Osteocyte (in vitro differentiated cells): ENCODE results near the gene LGR6. TPM values are rescaled to one million over a fixed set of nuclear protein-coding genes. Genes with fewer than 3 reads are reported as not detected.

Experiments
- DNase-seq: peaks from one replicate; pipeline ENCODE4 v3.0.0; 2021; ENCODE audit warnings: mixed read lengths; ENCODE audit not compliant: unreplicated experiment; ENCODE audit errors: extremely low spot score
- H3K27ac Mint-ChIP-seq: one replicate; pipeline ENCODE4 v1.8.0; 2021; ENCODE audit warnings: mild to moderate bottlenecking, mixed read lengths; ENCODE audit not compliant: unreplicated experiment
- H3K27me3 Mint-ChIP-seq: one replicate; pipeline ENCODE4 v1.8.0; 2021; ENCODE audit warnings: mixed read lengths; ENCODE audit not compliant: unreplicated experiment
- H3K36me3 Mint-ChIP-seq: one replicate; pipeline ENCODE4 v1.8.0; 2021; ENCODE audit warnings: mixed read lengths; ENCODE audit not compliant: unreplicated experiment
- H3K4me1 Mint-ChIP-seq: one replicate; pipeline ENCODE4 v1.8.0; 2021; ENCODE audit warnings: mixed read lengths; ENCODE audit not compliant: unreplicated experiment
- H3K4me3 Mint-ChIP-seq: one replicate; pipeline ENCODE4 v1.8.0; 2021; ENCODE audit warnings: mild to moderate bottlenecking, moderate library complexity, mixed read lengths; ENCODE audit not compliant: unreplicated experiment
- H3K9me3 Mint-ChIP-seq: one replicate; pipeline ENCODE4 v1.8.0; 2021; ENCODE audit warnings: mixed read lengths; ENCODE audit not compliant: unreplicated experiment
- total RNA-seq: library from RNA; stranded (reverse); gene quantifications from 2 replicates; pipeline ENCODE4 v1.2.1, GENCODE V29; 2021
- TF ChIP-seq, protein P1 (sequence below): fragments of 200-600 bp; sonication (generic); IDR thresholded peaks from 2 replicates; pipeline ENCODE4 v1.5.0; 2021; ENCODE audit warnings: antibody characterized with exemption, mild to moderate bottlenecking, moderate library complexity

Gene LGR6
- total RNA-seq, 1 donor from 2014 or later: 9.9 TPM

DNA sequence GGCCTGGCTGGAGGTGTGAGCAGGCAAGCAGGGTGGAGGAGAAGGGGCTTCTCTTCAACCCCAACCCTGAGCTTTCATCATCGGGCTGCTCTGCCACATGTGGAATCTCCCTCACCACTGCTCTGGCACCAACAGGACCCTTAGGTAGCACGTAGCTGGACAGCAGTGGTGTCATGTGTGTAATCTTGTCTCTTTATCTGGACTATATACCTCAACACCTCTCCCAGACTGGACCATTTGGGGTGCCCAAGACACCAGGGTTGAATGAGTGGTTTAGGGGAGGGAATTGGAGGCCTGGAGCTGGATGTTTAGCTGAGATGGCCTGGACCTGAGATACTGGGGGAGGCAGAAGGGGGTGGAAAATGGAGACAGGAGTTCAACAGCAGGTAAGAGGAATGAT lies 85.2 kb downstream of the LGR6 start:
- Mint-ChIP-seq H3K4me3 (no peak overlapping the region), H3K36me3 (peaks cover 2% of the 10 kb centered on the region), H3K9me3 (no peaks in the 10 kb centered on the region), H3K27ac (peak overlapping the region; percentile 59), H3K4me1 (peaks cover 50% of the 10 kb centered on the region), H3K27me3 (no peaks in the 10 kb centered on the region)
- no peak for DNase-seq
- TF ChIP-seq, protein P1, sequence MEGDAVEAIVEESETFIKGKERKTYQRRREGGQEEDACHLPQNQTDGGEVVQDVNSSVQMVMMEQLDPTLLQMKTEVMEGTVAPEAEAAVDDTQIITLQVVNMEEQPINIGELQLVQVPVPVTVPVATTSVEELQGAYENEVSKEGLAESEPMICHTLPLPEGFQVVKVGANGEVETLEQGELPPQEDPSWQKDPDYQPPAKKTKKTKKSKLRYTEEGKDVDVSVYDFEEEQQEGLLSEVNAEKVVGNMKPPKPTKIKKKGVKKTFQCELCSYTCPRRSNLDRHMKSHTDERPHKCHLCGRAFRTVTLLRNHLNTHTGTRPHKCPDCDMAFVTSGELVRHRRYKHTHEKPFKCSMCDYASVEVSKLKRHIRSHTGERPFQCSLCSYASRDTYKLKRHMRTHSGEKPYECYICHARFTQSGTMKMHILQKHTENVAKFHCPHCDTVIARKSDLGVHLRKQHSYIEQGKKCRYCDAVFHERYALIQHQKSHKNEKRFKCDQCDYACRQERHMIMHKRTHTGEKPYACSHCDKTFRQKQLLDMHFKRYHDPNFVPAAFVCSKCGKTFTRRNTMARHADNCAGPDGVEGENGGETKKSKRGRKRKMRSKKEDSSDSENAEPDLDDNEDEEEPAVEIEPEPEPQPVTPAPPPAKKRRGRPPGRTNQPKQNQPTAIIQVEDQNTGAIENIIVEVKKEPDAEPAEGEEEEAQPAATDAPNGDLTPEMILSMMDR: no peak

DNA sequence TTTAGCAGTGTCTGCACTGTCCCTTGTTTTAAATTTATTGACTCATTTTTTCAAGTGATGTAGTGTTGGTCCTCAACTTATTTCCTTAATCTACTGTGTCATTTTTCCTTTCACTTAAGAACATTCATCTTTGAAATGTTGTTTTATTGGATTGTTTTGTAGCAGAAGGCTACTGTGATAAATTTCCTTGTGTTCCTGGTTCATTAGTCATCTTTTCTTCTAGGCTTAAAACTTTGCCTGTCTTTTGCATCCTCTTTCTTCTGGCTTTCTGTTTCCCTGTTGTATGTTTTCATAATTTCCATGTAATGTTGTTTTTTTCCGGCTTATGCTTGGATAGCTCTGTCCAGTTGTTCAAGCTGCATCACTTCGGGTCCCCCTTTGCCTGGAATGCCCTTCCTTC lies 86.2 kb downstream of the LGR6 start:
- peaks cover 2% of the 10 kb centered on the region for H3K36me3 Mint-ChIP-seq
- DNase-seq: no peak
- TF ChIP-seq, protein P1: no peak
- H3K27ac Mint-ChIP-seq: peak overlapping the region; percentile 95
- no peak overlapping the region for H3K4me3 Mint-ChIP-seq
- H3K9me3 Mint-ChIP-seq: no peaks in the 10 kb centered on the region
- peaks cover 59% of the 10 kb centered on the region for H3K4me1 Mint-ChIP-seq
- no peaks in the 10 kb centered on the region for H3K27me3 Mint-ChIP-seq

DNA sequence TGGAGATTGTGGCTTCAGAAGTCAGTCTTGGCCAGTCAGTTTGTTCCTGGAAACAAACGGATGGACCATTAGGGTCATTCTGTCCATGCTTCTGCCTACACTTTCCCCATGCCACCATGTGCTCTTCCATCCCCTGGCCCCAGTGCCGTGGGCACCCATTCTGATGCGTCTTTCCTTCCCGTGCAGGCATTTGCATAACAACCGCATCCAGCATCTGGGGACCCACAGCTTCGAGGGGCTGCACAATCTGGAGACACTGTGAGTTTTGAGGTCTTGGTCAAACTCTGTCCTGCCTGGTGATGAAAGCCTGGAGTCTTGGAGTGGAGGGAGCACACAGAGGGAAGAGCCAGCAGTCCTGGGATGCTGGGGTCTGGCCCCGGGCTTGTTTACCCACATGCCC lies 87.0 kb downstream of the LGR6 start:
- Mint-ChIP-seq H3K4me3 (peak overlapping the region; percentile 11), H3K36me3 (peaks cover under 1% of the 10 kb centered on the region), H3K4me1 (peaks cover 66% of the 10 kb centered on the region), H3K27ac (peak overlapping the region; percentile 95), H3K9me3 (no peaks in the 10 kb centered on the region), H3K27me3 (no peaks in the 10 kb centered on the region)
- TF ChIP-seq, protein P1: no peak
- DNase-seq: no peak

DNA sequence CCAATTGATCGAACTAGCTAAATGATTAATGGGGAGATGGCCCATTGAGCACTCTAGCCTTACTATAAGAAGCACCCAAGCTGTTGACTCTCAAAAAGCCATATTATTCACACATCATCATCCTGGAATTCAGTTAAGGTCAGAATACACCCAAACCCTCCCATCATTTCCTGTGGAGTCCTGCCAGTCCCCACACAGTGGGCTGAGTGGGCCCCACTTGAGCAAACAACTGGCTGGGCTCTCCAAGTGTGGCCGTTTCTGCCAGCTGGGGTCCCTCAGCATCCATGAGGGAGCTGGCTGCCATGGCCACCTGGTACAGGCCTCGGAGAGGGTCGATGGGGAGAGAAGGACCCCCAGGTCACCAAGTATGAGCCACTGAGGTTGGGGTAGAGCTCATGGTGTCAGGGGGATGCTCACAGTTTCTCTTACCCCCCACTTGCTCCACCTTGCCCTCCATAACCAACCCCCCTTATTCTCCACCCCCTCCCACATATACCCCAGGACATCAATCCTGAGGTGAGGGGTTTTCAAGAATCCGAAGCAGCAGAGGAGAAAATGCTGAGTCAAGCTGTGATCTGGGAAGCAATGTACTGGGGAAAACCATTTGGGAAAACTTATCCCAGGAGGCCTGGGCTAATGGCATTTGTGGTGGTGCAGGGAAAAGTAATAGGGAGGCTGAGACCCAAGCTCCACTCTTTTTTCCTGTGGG lies 87.9 kb downstream of the LGR6 start:
- TF ChIP-seq, protein P1: no peak
- peaks cover 74% of the 10 kb centered on the region for H3K4me1 Mint-ChIP-seq
- H3K27ac Mint-ChIP-seq: peak overlapping the region; percentile 95
- H3K36me3 Mint-ChIP-seq: no peaks in the 10 kb centered on the region
- no peak overlapping the region for H3K4me3 Mint-ChIP-seq
- no peak for DNase-seq
- no peaks in the 10 kb centered on the region for H3K9me3 Mint-ChIP-seq
- H3K27me3 Mint-ChIP-seq: no peaks in the 10 kb centered on the region

DNA sequence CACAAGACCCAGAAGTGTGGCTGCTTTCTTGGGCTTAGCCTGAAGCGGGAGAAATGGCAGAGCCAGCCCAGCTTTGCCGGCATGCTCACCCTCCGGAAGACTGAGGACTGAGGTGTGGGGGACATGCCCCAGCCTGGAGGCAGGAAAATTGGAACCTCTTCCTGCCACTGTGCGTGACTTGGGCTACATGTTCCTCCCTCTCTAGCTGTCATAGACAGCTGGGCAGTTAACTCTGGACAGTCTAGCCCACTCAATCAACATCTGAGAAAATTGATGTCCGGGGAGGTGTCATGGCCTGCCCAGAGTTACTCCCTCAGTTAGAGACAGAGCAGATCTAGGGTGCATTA lies 88.4 kb downstream of the LGR6 start:
- Mint-ChIP-seq H3K4me3 (peak overlapping the region; percentile 5), H3K4me1 (peaks cover 80% of the 10 kb centered on the region), H3K27me3 (no peaks in the 10 kb centered on the region), H3K9me3 (no peaks in the 10 kb centered on the region), H3K27ac (peak overlapping the region; percentile 95), H3K36me3 (no peaks in the 10 kb centered on the region)
- TF ChIP-seq, protein P1: no peak
- DNase-seq: no peak
